Measurements from ENCODE around the gene ST8SIA1.

Gene ST8SIA1

DNA sequence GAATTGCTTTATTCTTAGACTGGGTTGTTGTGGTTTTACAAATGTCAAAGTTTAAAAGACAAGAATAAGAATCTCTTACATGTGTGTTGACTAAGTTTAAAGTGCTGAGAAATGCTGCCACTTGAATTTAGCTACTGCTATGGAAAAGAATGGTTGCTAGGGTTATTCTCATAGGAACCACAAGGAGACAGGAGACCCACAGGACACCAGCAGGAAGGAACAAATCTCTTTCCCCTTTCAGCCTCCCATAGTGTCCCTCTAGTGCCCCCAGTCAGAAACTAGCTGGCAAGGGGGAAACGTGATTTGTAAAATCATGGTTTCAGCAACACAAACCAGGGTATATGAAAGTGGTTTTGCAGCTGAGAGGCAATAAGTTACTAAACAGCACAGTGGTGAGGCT is 102.7 kb downstream of the ST8SIA1 start:
- DNase-seq = no peak

DNA sequence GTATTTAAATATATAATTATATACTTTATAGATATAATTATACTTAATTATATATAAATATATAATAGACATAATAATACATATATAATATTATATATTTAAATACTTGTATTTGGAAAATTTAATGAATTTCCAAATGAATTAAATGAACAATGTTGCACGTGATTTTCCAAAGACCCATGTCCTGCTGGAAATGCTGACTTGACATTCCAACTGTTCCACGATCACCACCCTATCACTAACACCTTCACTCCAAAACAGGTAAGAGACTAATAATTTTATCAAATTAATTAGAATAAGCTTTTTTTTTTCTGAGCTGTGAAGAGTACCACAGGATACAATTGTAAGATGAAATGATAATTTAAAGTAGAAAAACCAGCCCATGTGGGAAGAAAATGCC is 103.4 kb downstream of the ST8SIA1 start:
- DNase-seq = no peak

DNA sequence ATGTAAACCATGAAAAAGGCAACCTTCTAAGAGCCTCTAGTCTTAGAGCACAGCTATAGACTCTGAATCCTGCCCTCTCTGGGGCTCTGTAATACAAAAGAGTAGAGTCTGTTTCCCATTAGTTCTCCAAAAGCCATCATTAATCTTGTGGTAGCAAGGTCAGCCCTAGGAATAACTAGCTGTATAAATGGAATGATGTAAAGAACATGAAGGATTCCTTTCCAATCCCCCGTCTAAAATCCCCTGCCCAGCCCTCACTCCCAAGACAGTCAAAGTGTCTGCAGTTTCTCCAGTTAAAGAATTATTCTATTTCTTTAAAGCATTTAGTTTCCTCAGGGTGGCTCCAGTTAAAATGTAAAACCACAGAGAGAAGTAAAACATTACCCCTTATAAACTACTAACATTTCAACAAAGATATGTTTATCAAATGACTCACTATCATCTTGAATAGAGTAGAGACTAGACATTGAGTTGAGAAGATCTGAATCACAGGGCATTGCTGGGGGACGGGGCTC is 104.2 kb downstream of the ST8SIA1 start:
- DNase-seq = no peak

DNA sequence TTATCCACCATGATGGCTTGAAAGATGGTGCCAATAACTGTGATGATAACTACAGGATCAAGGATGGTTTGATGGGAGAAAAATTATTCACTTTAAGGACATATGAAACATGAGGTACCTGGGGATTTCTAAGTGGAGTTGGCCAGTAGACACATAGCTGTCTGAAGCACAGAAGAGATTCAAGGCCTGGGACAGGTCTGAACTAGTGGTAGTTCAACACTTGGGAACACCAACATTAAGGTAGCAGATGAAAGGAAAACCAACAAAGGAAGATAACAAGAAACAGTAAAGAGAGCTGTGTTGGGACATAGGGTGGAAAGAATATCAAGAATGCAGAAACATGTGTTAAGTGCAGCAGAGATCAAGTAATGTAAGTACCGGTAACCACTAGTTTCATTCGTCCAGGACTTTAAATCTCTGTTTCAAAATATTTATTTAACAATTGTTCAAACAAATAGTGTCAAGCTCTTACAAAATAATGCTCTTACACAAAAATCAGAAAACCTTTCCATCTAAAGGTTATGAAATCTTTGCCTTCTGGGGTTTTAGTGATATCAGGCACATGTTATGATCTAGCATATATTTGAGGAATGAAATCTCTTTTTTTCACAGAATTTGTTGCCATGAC is 104.7 kb downstream of the ST8SIA1 start:
- DNase-seq = no peak

DNA sequence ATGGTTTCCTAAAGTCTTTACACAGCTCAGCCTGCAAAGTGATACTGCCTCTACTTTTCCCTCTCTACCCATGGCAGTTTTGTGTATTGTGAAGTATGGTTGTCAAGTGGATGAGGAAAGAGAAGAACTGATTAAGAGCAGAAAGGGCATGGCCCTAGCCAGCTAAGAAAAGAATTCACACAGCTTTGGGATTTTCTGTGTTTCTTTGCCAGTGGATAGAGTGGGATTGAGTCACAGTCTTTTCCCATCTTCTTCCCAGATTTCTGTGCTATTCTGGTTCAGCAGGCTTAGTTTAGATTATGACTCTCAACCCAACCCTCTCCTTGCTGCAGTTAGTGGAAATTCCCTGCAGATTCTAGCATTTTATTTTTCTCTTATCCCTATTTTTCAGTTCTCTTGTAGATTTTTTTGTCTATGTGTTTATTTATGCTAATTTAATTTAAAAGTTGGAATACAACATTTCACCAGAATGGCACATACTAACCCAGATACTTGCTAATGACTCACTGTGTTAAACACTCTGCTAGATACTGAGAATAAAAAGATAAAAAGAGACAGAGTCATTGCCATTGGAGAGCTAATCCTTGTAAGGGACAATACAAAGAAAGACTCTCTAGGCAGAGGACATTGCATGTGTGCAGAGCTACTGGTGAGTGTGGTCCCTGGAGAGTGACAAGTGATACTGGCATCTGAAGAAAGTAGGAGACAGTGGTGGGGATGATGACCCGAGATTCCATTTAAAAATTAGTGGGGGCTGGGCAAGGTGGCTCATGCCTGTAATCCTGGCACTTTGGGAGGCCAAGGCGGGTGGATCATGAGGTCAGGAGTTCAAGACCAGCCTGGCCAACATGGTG is 106.3 kb downstream of the ST8SIA1 start:
- no peak for DNase-seq

DNA sequence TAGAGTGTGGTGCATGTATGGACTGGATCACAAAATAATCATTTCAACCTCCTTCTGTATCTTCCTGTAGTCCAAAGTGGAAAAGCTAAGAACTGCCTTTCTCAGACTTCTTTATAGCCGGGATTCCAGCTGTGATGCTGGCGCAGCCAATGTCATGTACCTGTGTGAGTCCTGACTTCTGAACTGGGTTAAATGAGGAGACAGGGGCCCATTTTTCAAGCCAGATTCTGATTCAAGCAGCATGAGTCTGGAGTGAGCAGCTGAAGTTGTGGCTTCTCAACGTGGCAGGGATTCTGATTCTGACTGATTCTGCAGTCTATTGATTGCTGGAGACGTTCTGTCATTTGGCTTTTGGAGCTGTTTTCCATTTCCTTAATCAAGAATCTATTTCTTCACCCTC is 111.2 kb downstream of the ST8SIA1 start:
- no peak for DNase-seq

DNA sequence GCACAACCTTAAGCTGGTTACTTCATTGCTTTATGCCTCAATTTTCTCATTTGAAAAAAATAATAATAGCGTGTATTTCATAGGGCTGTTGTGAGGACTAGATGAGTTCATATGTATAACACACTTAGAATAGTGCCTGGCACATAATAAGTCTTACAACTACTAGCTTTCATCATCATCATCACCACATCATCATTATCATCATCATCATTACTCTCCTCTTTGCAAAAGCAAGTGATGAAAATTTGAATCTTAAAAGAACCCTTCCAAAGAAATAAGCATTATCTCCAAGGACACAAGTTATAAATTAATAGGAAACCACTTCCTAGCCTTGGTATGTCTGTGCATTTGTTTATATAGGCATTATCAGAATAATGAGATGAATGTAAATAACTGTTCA is 117.0 kb downstream of the ST8SIA1 start:
- DNase-seq = no peak

DNA sequence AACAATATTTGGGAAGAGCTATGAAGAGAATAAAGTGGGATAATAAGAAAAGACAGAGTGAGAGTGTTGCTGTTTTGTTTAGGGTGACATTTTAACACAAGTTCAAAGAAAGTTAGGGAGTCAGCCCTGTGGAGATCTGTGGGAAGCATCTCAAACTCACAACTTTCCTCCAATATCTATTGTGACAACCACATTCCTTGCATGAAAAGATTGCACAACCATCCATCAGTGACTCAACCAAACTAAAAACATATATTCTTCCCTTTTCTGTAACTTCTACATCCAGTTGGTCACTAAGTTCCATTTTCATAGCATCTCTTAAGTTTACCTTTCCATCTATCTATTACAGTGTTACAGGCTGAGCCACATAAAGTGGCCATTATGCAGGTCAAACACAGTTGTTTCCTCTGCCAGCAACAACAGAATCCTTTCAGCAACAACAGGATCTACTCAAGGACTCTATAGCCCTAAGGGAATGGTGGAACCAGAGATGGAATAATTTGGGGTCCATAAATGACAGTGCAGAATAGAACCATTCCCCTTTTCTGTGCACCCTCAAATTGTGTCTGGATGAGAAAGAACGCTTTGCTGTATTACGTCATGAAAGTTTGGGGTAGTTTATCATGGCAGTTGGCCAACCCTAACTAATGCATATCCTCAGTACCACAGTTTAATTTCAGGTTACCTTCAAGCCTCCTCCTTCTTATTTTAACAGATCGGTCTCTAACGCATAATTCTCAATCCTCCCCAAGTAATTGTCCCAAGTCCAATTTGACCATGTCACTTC is 118.8 kb downstream of the ST8SIA1 start:
- no peak for DNase-seq

DNA sequence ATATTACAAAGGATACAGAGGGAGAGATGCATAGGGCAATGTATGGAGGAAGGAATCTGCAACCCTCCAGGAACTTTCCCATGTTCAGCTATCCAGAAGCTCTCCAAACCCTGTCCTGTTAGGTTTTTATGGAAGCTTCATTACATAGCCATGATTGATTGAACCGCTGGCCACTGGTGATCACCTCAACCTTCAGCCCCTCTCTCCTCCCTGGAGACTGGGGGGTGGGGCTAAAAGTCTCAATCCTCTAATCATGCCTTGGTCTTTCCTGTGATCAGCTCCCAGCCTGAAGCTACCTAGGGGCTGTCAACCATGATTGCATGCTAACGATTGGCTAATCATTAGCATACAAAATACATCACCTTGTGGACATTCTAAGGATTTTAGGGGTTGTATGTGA is 123.4 kb downstream of the ST8SIA1 start:
- DNase-seq = no peak

DNA sequence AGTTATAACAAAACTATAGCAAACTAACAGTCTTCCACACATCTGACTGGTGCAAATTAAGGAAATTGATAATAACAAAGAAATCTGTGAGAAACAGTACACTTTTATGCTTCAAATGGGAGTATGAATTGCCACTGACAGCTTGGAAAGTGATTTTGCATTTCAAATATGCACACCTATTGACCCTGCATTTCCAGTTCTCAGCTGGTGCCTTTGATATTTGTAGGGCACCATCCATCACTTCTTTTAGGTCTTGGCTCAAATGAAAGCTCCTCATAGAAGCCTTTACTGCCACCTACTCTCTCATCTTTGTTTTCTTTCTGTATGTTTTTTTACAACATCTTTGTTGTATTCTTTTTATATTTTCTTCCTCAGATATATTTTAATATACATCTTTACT is 125.1 kb downstream of the ST8SIA1 start:
- no peak for DNase-seq

DNA sequence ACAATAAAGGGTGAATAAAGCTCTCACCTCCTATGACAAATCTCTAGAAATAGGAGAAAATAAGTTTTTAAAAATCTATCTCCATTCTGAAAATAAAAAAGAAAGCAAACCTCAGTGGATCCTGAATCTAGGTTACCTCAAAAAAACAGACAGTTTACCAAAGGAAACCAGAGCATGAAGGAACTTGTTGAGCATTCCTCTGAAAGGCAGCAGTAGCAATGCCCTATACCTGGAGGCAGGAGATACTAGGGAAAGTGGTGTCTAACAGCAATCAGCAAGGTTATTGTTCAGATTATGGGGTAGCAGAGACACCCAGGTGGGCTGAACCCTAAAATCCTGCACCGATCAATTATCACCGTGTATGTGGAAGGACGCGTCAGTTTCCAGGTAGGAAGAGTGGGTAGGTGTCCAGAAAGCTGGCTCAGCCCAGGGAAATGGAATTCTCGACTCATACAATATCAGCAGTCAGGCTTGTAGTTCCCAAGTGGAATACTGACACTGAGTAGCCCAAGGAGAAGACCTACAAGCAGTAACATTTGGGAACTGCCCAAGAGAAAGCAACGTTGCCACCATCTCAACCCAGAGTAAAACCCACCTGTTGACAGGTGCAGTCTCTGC is 128.3 kb downstream of the ST8SIA1 start:
- no peak for DNase-seq

DNA sequence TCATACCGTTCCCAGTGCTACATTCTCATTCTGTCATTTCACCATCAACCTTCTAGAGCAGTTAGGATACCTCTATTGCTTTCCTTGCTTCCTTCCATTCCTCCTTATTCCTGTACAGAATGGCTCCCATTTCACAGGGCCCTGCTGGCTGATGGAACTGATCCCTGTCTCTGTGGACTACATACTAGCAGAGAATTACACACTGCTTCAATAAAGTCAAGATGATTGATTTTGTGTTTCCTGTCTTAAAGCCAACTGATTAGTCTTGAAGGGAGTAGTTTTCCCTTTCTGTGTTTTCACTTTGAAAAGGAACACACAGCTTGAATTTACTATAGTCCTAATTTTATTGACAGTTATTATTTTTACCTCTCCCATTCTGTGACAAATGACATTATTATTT is 130.1 kb downstream of the ST8SIA1 start:
- DNase-seq = no peak

DNA sequence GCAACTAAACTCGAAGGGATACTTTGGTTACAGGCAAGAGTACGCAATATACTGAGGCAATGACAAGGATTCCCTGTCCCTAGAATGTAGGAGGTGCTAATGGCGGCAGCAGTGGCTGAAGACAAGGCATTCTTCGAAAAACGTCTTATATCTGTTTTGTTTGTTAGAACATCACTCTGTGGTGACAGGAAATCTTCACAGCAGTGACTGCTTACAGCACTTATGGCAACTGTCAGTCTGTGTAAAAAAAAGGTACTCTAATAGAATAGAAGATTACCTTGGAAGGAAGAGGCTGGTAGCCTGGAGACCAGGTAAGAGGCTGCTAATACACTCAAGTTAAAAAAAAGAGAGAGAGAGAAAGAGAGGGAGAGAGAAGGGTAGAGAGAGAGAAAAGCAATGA is 131.7 kb downstream of the ST8SIA1 start:
- no peak for DNase-seq

DNA sequence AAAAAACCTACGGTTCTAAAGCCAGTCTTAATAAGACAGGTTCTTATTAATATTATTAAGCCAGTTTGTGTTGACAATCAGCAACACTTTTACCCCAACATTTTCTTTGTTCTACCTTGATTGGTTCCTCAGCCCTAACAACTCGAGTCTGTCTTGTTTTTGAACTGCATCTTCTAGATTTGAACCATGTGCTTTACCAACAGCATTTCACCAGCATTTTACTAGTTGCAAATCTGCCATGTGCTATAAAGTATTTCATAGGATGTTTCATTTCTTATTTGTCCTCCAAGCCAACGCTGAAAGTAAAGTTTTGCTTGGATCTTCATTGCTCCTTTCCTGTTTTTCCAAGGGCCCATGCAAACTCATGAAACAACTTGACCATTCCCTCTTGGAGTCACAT is 133.4 kb downstream of the ST8SIA1 start:
- no peak for DNase-seq

DNA sequence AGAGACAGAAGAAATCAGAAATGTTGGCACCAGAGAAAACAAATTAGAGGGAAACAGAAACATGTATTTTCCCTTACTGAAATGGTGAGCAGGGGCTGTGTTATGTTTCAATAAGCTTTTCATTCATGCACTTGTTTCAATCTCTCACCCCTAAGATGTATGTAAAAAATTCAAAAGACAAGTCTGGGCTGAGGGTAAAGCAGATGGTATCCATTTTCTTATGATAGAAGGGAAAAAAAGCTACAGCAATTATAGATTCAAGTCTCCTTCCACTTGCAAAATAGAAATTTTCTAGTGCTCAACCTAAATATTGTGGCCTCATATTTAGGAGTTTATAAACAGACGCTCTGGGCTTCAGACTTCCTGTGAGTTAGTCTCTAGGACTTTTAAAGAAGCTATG is 138.3 kb downstream of the ST8SIA1 start:
- no peak for DNase-seq

DNA sequence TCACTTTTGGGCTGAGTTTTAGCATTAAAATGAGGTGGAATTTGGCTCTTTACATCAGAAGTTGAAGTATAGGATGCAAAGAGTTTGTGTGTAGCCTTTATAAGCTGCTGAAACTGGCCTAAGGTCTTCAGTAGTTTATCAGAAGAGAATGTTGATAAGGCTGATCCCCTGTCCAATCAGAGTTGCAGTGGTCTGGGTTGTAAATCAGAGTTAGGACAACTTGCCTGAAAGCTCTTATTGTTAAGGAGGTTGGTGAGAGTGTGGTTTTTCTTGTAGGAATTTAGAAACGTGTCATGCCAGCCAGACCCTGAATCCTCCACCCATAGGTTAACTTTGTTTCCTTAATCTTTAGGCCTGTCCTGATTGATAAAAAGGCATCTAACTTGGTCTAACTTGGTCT is 143.5 kb downstream of the ST8SIA1 start:
- no peak for DNase-seq

DNA sequence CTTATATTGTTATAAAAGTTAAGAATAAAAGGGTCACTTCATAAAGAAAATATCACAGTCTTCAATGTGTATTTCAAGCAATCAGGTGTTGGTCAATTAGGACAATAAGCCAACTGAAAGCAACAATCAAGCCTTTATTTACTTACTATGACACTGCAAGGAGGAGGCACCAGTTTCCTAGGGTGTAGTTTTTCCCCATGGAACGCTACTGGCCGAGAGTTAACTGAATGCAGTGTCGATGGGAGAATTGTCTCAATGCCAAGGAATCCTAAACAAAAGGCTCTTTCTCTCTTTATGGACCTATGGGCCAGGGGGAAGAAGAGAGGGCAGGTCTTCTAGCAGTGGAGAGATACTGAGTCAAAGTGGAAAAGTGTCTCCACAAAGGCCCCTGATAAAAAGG is 146.1 kb downstream of the ST8SIA1 start:
- no peak for DNase-seq

DNA sequence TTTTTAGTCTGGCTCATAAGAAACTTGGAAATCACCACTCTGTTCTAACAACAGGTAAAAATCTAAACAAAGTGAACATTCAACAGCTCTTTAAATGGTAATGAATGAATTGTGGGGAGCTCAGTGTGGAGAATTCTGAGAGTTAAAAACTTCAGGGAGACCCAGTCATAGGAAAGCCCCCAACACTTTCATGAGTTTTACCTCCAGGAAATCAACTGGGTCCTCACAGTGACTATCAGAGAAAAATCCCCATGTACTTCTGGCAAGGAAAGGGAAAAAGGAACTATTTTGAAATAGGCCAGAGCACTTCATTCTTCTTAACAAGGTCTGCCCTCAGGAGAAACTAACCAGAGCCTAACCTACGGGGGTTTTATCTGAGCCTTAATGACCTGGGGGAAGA is 153.8 kb downstream of the ST8SIA1 start:
- DNase-seq = no peak

DNA sequence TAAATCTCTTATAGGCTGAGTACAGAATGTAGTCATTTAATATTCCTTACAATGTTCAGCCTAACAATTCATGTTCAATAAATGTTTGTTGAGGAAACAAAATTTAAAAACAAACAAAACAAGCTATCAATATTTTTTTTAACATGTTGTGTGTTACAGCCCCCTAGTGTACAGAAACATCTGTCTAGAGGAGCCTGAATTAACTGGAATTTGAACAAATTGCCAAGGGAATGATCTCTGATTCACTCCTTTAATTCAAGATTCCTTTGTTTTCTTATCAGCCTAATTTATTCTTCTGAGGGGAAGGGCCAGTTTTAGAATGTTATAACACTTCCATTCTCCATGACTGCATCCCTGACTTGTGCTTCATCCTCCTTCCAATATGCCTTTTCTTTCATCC is 161.3 kb downstream of the ST8SIA1 start:
- DNase-seq = no peak

DNA sequence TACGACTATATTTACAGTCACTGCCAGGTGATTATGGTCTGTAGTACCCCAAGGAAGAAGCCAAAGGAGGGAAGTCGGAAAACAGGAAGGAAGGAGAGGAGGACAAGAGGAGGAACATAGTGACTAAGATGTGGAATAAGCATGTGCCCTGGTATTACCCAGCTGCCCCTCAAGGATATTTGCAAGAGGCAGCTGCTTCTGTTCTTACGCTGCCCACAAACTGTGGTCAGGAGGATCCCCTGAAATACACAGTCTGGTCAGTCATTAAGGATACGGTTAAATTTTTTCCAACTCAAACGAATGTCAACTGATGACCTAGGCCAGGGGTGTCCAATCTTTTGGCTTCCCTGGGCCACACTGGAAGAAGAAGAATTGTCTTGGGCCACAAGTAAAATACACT is 162.0 kb downstream of the ST8SIA1 start:
- DNase-seq = no peak

DNA sequence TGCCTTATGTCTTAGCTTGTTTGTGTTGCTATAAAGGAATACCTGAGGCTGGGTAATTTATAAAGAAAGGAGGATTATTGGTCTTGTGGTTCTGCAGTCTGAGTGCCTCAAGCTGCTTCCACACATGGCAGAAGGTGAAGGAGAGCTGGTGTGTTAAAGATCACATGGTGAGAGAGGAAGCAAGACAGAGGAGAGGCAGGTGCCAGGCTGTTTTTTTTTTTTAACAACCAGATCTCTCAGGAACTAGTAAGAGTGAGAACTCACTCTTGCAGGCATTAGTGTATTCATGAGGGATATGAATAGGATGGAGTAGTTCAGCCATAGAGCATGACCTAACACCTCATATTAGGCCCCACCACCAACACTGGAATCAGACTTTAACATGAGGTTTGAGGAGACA is 165.1 kb downstream of the ST8SIA1 start:
- no peak for DNase-seq

DNA sequence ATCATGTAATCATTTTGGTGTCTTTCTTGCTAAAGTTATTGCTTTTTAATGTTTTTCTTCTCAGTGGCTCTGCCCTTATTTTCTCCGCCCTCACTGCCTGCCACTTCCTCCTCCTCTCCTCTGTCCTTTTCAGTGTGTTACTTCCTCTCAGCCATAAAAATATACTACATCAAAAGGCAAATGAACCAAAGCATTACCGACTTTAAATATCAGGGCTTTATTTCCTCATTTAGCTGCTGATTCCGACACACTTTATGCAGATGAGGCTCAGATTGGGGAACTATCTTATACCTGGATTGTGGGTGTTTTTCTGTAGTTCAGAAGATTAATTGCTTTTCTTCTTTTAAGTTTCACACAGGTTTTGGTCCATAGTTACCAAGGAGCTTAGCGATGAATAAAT is 170.4 kb downstream of the ST8SIA1 start:
- no peak for DNase-seq

DNA sequence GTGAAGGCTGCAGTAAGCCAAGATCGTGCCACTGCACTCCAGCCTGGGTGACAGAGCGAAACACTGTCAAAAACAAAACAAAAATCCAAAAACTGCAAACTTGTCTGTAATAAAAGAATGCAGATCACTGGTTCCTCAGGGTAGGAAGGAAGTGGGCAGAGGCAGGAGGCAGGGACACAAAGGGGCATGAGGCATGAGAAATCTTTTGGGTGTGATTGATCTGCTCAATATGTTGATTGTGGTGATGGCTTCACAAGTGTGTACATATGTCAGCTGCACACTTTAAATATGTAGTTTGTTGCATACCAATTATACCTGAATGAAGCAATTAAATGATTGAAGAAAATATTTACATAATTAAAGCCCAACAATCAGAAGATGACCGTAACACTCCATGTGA is 170.9 kb downstream of the ST8SIA1 start:
- no peak for DNase-seq
